ENCODE measurements around the gene GAL3ST3.
"Not testable (repeated sequence)": the region's sequence is repeated elsewhere in the genome, so short reads cannot be mapped to it uniquely, and the experiment has no call there.

The GAL3ST3 gene

DNA sequence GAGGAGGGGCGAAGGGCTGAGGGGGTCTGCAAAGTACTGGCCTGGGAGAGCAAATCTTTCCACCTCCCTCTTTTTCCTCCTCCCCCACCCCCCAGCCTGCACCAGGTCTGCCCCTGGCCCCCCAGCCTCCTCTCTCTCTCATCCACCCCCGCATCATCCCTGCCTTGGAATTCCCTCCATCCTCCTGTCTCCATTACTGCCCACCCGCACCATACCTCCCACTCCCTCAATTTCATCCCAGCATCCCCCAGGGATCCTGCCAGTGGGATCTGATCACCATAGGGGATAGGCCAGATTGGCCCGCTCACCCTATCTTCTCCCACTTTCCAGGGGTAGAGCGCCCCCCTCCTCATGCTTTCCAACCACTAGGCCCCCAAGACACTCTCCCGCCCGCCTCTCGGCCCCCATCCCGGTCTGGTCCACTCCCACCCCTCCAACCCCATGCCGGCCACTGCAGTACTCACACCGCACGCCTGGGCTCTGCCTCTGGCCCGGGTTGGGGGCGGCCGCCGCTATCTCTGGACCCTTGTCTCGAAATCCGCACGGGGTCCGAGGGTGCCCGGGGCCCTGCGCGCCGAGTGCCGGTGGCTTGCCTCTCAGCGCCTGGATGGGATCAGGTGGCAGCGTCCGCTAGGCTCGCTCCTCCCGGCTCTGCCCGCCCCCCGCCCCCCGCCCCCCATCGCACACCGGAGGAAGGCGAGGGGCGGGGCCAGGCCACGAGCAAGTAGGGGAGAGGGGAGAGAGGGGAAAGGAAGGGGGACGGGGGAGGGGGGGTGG is at the start of gene GAL3ST3:
GAL3ST3 (minus strand) TSS at position 615 of the 777 bp plus-strand sequence. CDS start 3,746 bp downstream, outside the sequence.
- no peak for DNase-seq (ENCODE audit: low spot score)

GRCh38 chr11:66092125-66092524 is 43.2 kb upstream of the GAL3ST3 start:
- not testable (repeated sequence) for DNase-seq (ENCODE audit: low spot score)

DNA sequence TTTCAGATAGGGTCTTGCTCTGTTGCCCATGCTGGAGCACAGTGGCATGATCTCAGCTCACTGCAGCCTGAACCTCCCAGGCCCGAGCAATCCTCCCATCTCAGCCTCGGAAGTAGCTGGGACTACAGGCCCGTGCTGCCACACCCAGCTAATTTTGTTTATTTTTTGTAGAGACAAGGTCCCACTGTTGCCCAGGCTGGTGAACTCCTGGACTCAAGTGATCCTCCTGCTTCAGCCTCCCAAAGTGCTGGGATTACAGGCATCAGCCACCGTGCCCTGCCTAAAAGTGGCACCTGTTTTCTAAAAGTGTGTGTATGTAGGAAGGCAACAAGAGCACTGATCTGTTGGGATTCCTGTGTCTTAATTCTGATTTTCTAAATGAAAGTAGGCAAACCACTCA is 41.3 kb upstream of the GAL3ST3 start:
- DNase-seq (ENCODE audit: low spot score) = no peak

GRCh38 chr11:66089067-66089466 is 40.1 kb upstream of the GAL3ST3 start:
- no peak for DNase-seq (ENCODE audit: low spot score)

DNA sequence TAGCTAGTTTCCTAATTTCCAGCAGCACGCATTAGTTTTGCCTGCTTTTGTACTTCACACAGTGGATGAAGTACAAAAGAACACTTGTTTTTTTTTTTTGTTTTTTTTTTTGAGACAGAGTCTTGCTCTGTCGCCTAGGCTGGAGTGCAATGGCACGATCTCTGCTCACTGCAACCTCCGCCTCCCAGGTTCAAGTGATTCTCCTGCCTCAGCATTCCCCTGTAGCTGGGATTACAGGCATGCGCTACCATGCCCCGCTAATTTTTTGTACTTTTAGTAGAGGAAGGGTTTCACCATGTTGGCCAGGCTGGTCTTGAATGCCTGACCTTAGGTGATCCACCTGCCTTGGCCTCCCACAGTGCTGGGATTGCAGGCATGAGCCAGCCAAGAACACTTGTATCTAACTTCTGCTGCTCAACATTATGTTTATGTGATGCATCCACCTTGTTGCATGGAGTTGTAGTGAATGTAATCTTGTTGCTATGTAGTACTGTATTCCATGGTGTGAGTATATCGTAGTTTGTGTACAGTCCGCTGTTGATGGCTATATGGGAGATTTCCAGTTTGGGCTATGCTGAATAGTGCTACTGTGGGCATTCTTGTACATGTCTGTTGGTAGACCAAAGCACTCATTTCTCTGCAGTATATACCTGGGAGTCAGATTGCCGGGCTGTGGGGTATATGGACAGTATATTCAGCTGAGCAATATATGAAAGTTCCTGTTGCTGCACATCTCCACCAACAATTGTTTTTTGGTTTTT is 38.4 kb upstream of the GAL3ST3 start:
- no peak for DNase-seq (ENCODE audit: low spot score)

DNA sequence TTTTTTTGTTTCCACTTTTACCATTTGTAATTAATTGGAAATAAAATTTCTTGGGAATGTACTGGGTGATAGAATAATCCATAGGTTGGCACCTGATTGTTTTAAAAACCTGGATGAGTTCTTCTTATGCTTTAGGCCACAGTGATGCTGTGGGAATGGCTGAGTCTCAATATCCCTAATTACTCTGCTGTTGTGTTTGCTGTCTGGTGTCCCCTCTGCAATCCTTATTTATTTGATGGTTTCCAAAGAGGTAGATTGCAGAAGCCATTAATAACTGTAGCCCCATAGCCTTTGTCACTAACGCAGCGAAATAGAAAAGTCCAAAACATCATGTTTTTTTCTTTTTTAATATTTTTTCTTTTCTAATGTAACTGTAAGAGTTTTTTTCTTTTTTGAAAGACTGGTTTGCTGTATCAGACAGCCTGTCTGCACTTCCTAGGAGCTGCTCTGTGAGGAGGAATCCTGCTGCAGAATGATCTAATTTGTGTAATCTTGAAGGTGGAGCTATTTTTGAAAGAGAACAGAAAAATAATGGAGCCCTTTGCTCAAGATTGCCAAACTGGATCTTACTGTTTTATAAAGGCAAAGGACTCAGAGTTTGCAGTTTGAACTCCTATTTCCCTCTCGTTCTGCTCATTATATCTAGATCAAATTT is 36.0 kb upstream of the GAL3ST3 start:
- no peak for DNase-seq (ENCODE audit: low spot score)

- no peak for DNase-seq (ENCODE audit: low spot score)
These were observed 34.8 kb upstream of the GAL3ST3 start for GRCh38 chr11:66083767-66084166.

- DNase-seq (ENCODE audit: low spot score) = no peak
These were observed 34.2 kb upstream of the GAL3ST3 start for GRCh38 chr11:66082946-66083698.

DNA sequence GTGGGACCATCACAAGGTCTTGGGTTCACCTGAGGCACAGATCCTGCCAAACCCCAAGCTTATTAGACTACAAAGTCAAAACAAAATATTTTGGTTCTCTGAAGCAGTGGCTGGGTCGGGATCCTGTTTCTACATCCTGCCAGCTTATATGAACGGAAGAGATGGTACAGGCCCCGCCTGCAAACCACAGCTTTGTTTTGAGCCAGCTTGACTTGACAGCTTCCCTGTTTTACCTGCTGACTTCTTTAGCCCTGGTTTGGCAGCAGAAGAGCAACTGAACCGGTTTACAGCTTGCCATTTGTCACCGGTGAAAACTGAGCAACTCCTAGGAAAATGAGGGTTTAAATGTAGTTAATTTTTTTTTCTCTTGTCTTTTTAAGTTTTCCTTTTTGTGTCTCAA is 32.5 kb upstream of the GAL3ST3 start:
- no peak for DNase-seq (ENCODE audit: low spot score)

GRCh38 chr11:66080055-66080817 is 31.3 kb upstream of the GAL3ST3 start:
- DNase-seq (ENCODE audit: low spot score) = peak; percentile 89

GRCh38 chr11:66078949-66079348 is 30.0 kb upstream of the GAL3ST3 start:
- DNase-seq (ENCODE audit: low spot score) = not testable (repeated sequence)

GRCh38 chr11:66077927-66078326 is 29.0 kb upstream of the GAL3ST3 start:
- DNase-seq (ENCODE audit: low spot score) = no peak

DNA sequence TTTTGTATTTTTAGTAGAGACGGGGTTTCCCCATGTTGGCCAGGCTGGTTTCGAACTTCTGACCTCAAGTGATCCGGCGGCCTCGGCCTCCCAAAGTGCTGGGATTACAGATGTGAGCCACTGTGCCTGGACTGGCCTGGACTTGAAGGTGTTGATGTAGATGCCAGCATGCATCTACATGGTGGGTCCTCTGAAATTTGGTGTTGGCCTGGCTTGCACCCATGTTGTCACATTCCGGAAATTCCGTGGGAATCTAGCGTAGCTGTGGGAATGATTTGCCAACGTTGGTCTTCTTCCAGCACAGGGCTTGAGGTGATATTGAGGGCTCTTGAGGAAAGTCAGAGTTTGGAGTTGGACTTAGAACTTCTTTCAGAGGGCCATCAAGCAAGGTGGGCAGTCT is 27.6 kb upstream of the GAL3ST3 start:
- DNase-seq (ENCODE audit: low spot score) = no peak

DNA sequence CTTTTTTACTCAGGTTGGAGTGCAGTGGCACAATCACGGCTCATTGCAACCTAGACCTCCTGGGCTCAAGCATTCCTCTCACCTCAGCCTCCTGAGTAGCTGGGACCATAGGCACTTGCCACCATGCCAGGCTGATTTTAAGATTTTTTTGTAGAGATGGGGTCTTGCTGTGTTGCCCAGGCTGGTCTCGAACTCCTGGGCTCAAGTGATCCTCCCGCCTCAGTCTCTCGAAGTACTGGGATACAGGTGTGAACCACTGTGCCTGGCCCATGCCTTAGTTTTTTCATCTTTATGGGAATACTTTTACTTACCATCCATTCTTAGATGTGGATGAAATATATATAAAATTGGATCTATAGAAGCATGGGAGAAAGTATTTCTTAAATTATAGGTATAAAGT is 26.3 kb upstream of the GAL3ST3 start:
- DNase-seq (ENCODE audit: low spot score) = no peak

- DNase-seq (ENCODE audit: low spot score) = no peak
These were observed 24.7 kb upstream of the GAL3ST3 start for GRCh38 chr11:66073669-66074068.

DNA sequence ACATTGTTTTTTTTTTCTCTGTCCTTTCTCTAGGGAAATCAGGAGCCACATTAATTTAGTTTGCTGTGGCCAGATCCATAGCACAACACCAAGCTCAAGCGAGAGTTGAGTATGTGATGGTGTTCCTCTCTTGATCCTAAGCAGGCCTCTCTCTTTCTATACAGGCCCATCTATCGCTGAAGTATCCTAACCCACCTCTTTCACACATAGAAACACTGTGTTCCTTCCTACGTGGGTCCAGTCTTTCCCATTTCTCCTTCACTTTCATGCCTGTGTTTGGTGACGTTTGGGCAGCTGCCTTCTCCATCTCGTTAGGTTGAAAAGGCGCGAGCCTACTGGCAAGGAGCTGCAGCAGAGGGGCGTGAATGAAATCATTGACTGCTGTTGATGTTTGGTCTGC is 23.6 kb upstream of the GAL3ST3 start:
- no peak for DNase-seq (ENCODE audit: low spot score)

- DNase-seq (ENCODE audit: low spot score) = no peak
These were observed 23.1 kb upstream of the GAL3ST3 start for GRCh38 chr11:66072081-66072480.

DNA sequence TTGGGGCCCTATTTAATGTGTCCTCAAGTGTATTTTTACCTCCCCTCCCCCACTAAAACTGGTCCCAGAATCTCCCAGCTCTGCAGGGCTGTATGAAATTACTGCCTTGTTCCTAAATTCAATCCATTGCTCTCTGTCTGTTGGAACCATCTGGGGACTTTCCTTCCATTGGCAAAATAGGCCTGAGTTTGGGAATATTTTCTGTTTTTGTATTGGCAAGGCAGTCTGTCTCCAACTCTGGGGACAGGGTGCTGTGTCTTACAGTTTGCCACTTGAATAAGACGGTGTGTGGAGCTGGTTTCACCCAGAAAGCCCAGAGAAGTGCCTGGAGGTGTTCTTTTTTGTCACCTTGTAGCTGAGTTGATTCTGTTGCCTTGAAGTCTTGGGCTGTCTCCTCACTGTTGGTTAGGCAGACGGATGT is 22.4 kb upstream of the GAL3ST3 start:
- DNase-seq (ENCODE audit: low spot score) = no peak

- peak; percentile 48 for DNase-seq (ENCODE audit: low spot score)
These were observed 21.8 kb upstream of the GAL3ST3 start for GRCh38 chr11:66070604-66071380.

Data from AG08395 (cell line).